H1 (cell line): Measurements from ENCODE around the gene ZC3H12C. TPM values are rescaled to one million over a fixed set of nuclear protein-coding genes. Genes with fewer than 3 reads are reported as not detected.

ENCODE experiments used
- KDM4A ChIP-seq: IDR thresholded peaks from one replicate; pipeline ENCODE4 v1.7.1; 2012; ENCODE audit warnings: low read depth, mild to moderate bottlenecking, moderate library complexity, low read length, inconsistent platforms; ENCODE audit not compliant: severe bottlenecking
- RNF2 ChIP-seq: fragments of 200-900, 300-1000 bp; sonication (generic); IDR thresholded peaks from 2 replicates; pipeline ENCODE4 v1.7.1; 2016; ENCODE audit warnings: borderline replicate concordance, low read depth, mild to moderate bottlenecking, antibody characterized with exemption, low read length; ENCODE audit not compliant: poor library complexity, severe bottlenecking; ENCODE audit errors: missing control alignments
- SIX5 ChIP-seq: IDR thresholded peaks from 2 replicates; pipeline ENCODE4 v1.6.1; 2011; ENCODE audit warnings: mild to moderate bottlenecking, low read depth, low read length
- TAF1 ChIP-seq: IDR thresholded peaks from 2 replicates; pipeline ENCODE4 v1.6.1; 2011; ENCODE audit warnings: mild to moderate bottlenecking, low read depth, low read length
- polyA plus RNA-seq, 7 experiments: library from polyadenylated mRNA; depleted of rRNA in 3 of 7; stranded (reverse) in 5 of 7; unstranded in 2 of 7; fragments of >200 nt in 5 of 7; fragments of 200-250 nt in 2 of 7; gene quantifications; 1 replicate in 5 of 7; 2 replicates in 1 of 7; 4 replicates in 1 of 7; pipeline versions ENCODE4 v1.2.1 to v1.2.3, GENCODE V29; 2011 to 2013; ENCODE audit warnings: missing spikeins in 2 of 7, mixed read lengths in 2 of 7
- total RNA-seq: library from RNA; stranded (reverse); fragmentation: NEBNext Ultra II Directional; extraction: Animal tissue kit (Norgen Biotek cat#: 25700); gene quantifications from 2 replicates; pipeline ENCODE4 v1.2.1, GENCODE V29; 2021

ZC3H12C gene
- total and polyA plus RNA-seq, 2 of the 8 experiments (the other 6 are each of a cell fraction or from before 2014, with no cell fraction given), result 2.0 to 2.7 TPM

GRCh38 chr11:110133160-110133559, 40.0 kb downstream of the ZC3H12C start (continued):
- TF ChIP-seq KDM4A (no peak), SIX5 (no peak), TAF1 (no peak), RNF2 (no peak)
